ENCODE results near the gene MLXIP.

The MLXIP gene

GRCh38 chr12:122127839-122128238 lies 49.3 kb downstream of the MLXIP start:
- H3K79me2 ChIP-seq (ENCODE audit: low read length) = peaks cover 41% of the 10 kb centered on the region
- no peak overlapping the region for H3K27ac ChIP-seq (ENCODE audit: low read length)
- TF ChIP-seq CTCF (IDR thresholded peaks at IDR 0.05; ENCODE audit: low read length) = no peak
- no peak for TF ChIP-seq EZH2phosphoT487 (IDR thresholded peaks at IDR 0.05; ENCODE audit: low read length)
- no peak for TF ChIP-seq EZH2 (optimal IDR thresholded peaks at IDR 0.05; ENCODE audit: low read depth, low read length)
- no peaks in the 10 kb centered on the region for H3K36me3 ChIP-seq (replicated peaks; ENCODE audit: insufficient read depth, low read length)
- no peaks in the 10 kb centered on the region for H3K27me3 ChIP-seq (replicated peaks; ENCODE audit: insufficient read depth, low read length)
- no peaks in the 10 kb centered on the region for H3F3A ChIP-seq (ENCODE audit: insufficient read depth, low read length)
- H3K9me3 ChIP-seq (replicated peaks; ENCODE audit: insufficient read depth, low read length) = no peaks in the 10 kb centered on the region
- no peak overlapping the region for H3K4me2 ChIP-seq (ENCODE audit: low read depth, low read length)
- H3K9me2 ChIP-seq (replicated peaks; ENCODE audit: insufficient read depth, low read length) = no peaks in the 10 kb centered on the region
- H3K9ac ChIP-seq (ENCODE audit: low read length) = no peak overlapping the region
- no peak overlapping the region for H3K4me3 ChIP-seq (ENCODE audit: low read length)
- no peak overlapping the region for H2AFZ ChIP-seq (ENCODE audit: low read length)
- DNase-seq = no peak
- H4K20me1 ChIP-seq (ENCODE audit: insufficient read depth, low read length) = no peaks in the 10 kb centered on the region
- no peaks in the 10 kb centered on the region for H3K4me1 ChIP-seq (ENCODE audit: low read length)

- H3K9ac ChIP-seq (ENCODE audit: low read length) = no peak overlapping the region
- no peaks in the 10 kb centered on the region for H3K36me3 ChIP-seq (replicated peaks; ENCODE audit: insufficient read depth, low read length)
- peaks cover 34% of the 10 kb centered on the region for H3K79me2 ChIP-seq (ENCODE audit: low read length)
These were observed 49.9 kb downstream of the MLXIP start for GRCh38 chr12:122128481-122128880.

DNA sequence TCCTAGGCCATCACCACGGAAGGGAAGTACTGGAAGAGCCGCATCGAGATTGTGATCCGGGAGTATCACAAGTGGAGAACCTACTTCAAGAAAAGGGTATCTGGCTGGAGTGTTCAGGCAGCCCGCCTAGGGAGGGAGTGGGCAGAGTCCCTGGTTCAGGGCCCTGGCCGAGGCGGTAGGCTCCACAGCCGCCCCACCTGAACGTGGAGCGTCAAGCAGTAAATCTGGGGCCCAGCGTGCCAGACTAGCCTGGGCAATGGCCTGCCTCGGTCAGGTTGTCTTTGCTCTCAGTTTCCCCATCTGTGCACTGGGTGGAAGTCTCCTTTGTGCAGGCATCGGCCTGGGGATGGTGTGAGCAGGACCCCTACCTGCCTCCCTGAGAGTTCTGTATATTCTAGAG lies 50.6 kb downstream of the MLXIP start:
- Histone ChIP-seq H3K27me3 (replicated peaks; ENCODE audit: insufficient read depth, low read length) (no peaks in the 10 kb centered on the region), H3F3A (ENCODE audit: insufficient read depth, low read length) (no peaks in the 10 kb centered on the region), H3K9me3 (replicated peaks; ENCODE audit: insufficient read depth, low read length) (no peaks in the 10 kb centered on the region), H3K9me2 (replicated peaks; ENCODE audit: insufficient read depth, low read length) (no peaks in the 10 kb centered on the region), H4K20me1 (ENCODE audit: insufficient read depth, low read length) (no peaks in the 10 kb centered on the region), H3K27ac (ENCODE audit: low read length) (no peak overlapping the region), H3K36me3 (replicated peaks; ENCODE audit: insufficient read depth, low read length) (no peaks in the 10 kb centered on the region), H3K4me3 (ENCODE audit: low read length) (no peak overlapping the region), H3K9ac (ENCODE audit: low read length) (no peak overlapping the region), H3K79me2 (ENCODE audit: low read length) (peaks cover 30% of the 10 kb centered on the region), H3K4me2 (ENCODE audit: low read depth, low read length) (no peak overlapping the region), H3K4me1 (ENCODE audit: low read length) (no peaks in the 10 kb centered on the region), H2AFZ (ENCODE audit: low read length) (no peak overlapping the region)
- TF ChIP-seq CTCF (IDR thresholded peaks at IDR 0.05; ENCODE audit: low read length) (no peak), EZH2 (optimal IDR thresholded peaks at IDR 0.05; ENCODE audit: low read depth, low read length) (no peak), EZH2phosphoT487 (IDR thresholded peaks at IDR 0.05; ENCODE audit: low read length) (no peak)
- no peak for DNase-seq

More at GRCh38 chr12:122128481-122128880, 49.9 kb downstream of the MLXIP start:
- no peaks in the 10 kb centered on the region for H3K27me3 ChIP-seq (replicated peaks; ENCODE audit: insufficient read depth, low read length)
- H3K4me2 ChIP-seq (ENCODE audit: low read depth, low read length) = no peak overlapping the region
- H3F3A ChIP-seq (ENCODE audit: insufficient read depth, low read length) = no peaks in the 10 kb centered on the region
- DNase-seq = no peak
- no peak for TF ChIP-seq CTCF (IDR thresholded peaks at IDR 0.05; ENCODE audit: low read length)
- no peaks in the 10 kb centered on the region for H3K9me3 ChIP-seq (replicated peaks; ENCODE audit: insufficient read depth, low read length)
- no peak overlapping the region for H2AFZ ChIP-seq (ENCODE audit: low read length)
- H3K4me3 ChIP-seq (ENCODE audit: low read length) = no peak overlapping the region
- H3K9me2 ChIP-seq (replicated peaks; ENCODE audit: insufficient read depth, low read length) = no peaks in the 10 kb centered on the region
- H4K20me1 ChIP-seq (ENCODE audit: insufficient read depth, low read length) = no peaks in the 10 kb centered on the region
- no peaks in the 10 kb centered on the region for H3K4me1 ChIP-seq (ENCODE audit: low read length)
- no peak overlapping the region for H3K27ac ChIP-seq (ENCODE audit: low read length)

Measured in MM.1S (cell line).